Vagina (tissue), 2 donors: ENCODE results near the gene NXF1.

Source experiments
- CTCF ChIP-seq, 3 experiments: fragments of 450-650 bp in 2 of 3; fragments of 200-600 bp in 1 of 3; sonication (generic) in 1 of 3; IDR thresholded peaks; one replicate each; pipeline ENCODE4 v1.5.1; 2017 to 2019; ENCODE audit warnings: antibody characterized with exemption in 3 of 3, mild to moderate bottlenecking in 2 of 3, moderate library complexity in 2 of 3
- POLR2A ChIP-seq, 2 donors: fragments of 450-650 bp; IDR thresholded peaks; one replicate each; pipeline ENCODE4 v1.6.1; 2017; ENCODE audit warnings: antibody characterized with exemption in 2 of 2, mild to moderate bottlenecking in 2 of 2, moderate library complexity in 2 of 2
- POLR2AphosphoS5 ChIP-seq, 2 donors: sonication (generic); formaldehyde crosslinking; IDR thresholded peaks; one replicate each; pipeline ENCODE4 v1.9.0; 2017; ENCODE audit warnings: antibody characterized with exemption in 2 of 2, mild to moderate bottlenecking in 2 of 2, low read depth in 1 of 2; ENCODE audit not compliant: insufficient read depth in 1 of 2

GRCh38 chr11:62805076-62805892, at the start of gene NXF1:
- TF ChIP-seq CTCF (IDR thresholded peaks at IDR 0.05): peak in 1 of 3 experiments; percentile 5
- peak; percentile 49 to 98 for TF ChIP-seq POLR2A (IDR thresholded peaks at IDR 0.05)
- peak; percentile 95 to 100 for TF ChIP-seq POLR2AphosphoS5 (IDR thresholded peaks at IDR 0.05; ENCODE audit: insufficient read depth in 1 of 2, low read depth in 1 of 2)
